BJ (cell line): Measurements from ENCODE around the gene DGUOK. TPM values are rescaled to one million over a fixed set of nuclear protein-coding genes. Genes with fewer than 3 reads are reported as not detected.

Experiments used
- CTCF ChIA-PET: fragments of 350-600 bp; formaldehyde crosslinking; extraction: SDS; loops from one replicate; lab custom pipeline; 2021; ENCODE audit warnings: antibody characterized with exemption, inconsistent platforms; lab: Yijun Ruan, JAX
- POLR2A ChIA-PET: fragments of 300-600 bp; sonication (Branson Sonifier 250); formaldehyde crosslinking; extraction: SDS; loops from one replicate; lab custom pipeline; 2021; ENCODE audit warnings: antibody characterized with exemption; lab: Charles Lee
- DNase-seq: peaks from one replicate; pipeline ENCODE4 v3.0.0-alpha.2; 2011; ENCODE audit warnings: low read depth
- H3K27me3 ChIP-seq: 2 replicates; pipeline ENCODE4 v1.6.0; 2011; ENCODE audit warnings: low read length; ENCODE audit not compliant: control insufficient read depth, insufficient read depth
- H3K36me3 ChIP-seq: 2 replicates; pipeline ENCODE4 v1.5.1; 2011; ENCODE audit warnings: low read length; ENCODE audit not compliant: control insufficient read depth, insufficient read depth
- H3K4me3 ChIP-seq: 2 replicates; pipeline ENCODE4 v1.5.1; 2011; ENCODE audit warnings: low read depth, mild to moderate bottlenecking, control low read depth, low read length
- CTCF ChIP-seq: IDR thresholded peaks from 2 replicates; pipeline ENCODE4 v1.5.1; 2011; ENCODE audit warnings: low read depth, mild to moderate bottlenecking, control low read depth, inconsistent platforms, low read length, moderate library complexity; ENCODE audit not compliant: insufficient read depth
- polyA plus RNA-seq: library from polyadenylated mRNA; depleted of rRNA; stranded (reverse); fragments of >200 nt; gene quantifications from 2 replicates; pipeline ENCODE4 v1.2.3, GENCODE V29; 2011

The DGUOK gene
- polyA plus RNA-seq, 1 experiment: 79.8 TPM

GRCh38 chr2:73970141-73970803 is 43.6 kb downstream of the DGUOK start:
- no peak for TF ChIP-seq CTCF
- Histone ChIP-seq H3K27me3 (no peaks in the 10 kb centered on the region), H3K36me3 (no peaks in the 10 kb centered on the region), H3K4me3 (no peak overlapping the region)
- no peak for DNase-seq
- ChIA-PET CTCF (interaction anchor here (0.9 kb wide), 1 partner anchor 9 kb away, joined by 4 read pairs; no protein-coding TSS in a partner anchor), POLR2A (no interaction called here)

GRCh38 chr2:73970850-73971471 is 44.3 kb downstream of the DGUOK start:
- TF ChIP-seq CTCF: no peak
- CTCF ChIA-PET: no interaction called here

GRCh38 chr2:73971722-73972121 is 45.0 kb downstream of the DGUOK start:
- H3K4me3 ChIP-seq: no peak overlapping the region
- H3K36me3 ChIP-seq: no peaks in the 10 kb centered on the region
- no peak for DNase-seq
- CTCF ChIA-PET: no interaction called here
- H3K27me3 ChIP-seq: no peaks in the 10 kb centered on the region
- TF ChIP-seq CTCF: no peak
- POLR2A ChIA-PET: no interaction called here

More at GRCh38 chr2:73970850-73971471, 44.3 kb downstream of the DGUOK start:
- no peak overlapping the region for H3K4me3 ChIP-seq
- H3K27me3 ChIP-seq: no peaks in the 10 kb centered on the region
- no peak for DNase-seq
- POLR2A ChIA-PET: no interaction called here
- H3K36me3 ChIP-seq: no peaks in the 10 kb centered on the region

GRCh38 chr2:73972846-73973245 is 46.2 kb downstream of the DGUOK start:
- no peaks in the 10 kb centered on the region for H3K36me3 ChIP-seq
- POLR2A ChIA-PET: interaction anchor here (0.6 kb wide), 1 partner anchor 407 kb away, joined by 4 read pairs; the partner anchor contains the start of gene DCTN1
- TF ChIP-seq CTCF: no peak
- CTCF ChIA-PET: no interaction called here
- DNase-seq: no peak
- no peaks in the 10 kb centered on the region for H3K27me3 ChIP-seq
- no peak overlapping the region for H3K4me3 ChIP-seq

- H3K4me3 ChIP-seq: no peak overlapping the region
- TF ChIP-seq CTCF: no peak
- H3K36me3 ChIP-seq: no peaks in the 10 kb centered on the region
- ChIA-PET CTCF (no interaction called here), POLR2A (no interaction called here)
- no peaks in the 10 kb centered on the region for H3K27me3 ChIP-seq
- no peak for DNase-seq
Observed at GRCh38 chr2:73975731-73976130, 49.1 kb downstream of the DGUOK start.
